A549 treated with Mapracorat at 1 μM for 4 hours (cell line): Measurements from ENCODE around the gene UBXN11. TPM values are rescaled to one million over a fixed set of nuclear protein-coding genes. Genes with fewer than 3 reads are reported as not detected.

Experiments used
- total RNA-seq: library from RNA; stranded (reverse); fragments of 200-300 nt; extraction: Qiagen RNA extraction; gene quantifications from 5 replicates; pipeline ENCODE4 v1.2.3, GENCODE V29; 2022

Gene UBXN11, protein sequence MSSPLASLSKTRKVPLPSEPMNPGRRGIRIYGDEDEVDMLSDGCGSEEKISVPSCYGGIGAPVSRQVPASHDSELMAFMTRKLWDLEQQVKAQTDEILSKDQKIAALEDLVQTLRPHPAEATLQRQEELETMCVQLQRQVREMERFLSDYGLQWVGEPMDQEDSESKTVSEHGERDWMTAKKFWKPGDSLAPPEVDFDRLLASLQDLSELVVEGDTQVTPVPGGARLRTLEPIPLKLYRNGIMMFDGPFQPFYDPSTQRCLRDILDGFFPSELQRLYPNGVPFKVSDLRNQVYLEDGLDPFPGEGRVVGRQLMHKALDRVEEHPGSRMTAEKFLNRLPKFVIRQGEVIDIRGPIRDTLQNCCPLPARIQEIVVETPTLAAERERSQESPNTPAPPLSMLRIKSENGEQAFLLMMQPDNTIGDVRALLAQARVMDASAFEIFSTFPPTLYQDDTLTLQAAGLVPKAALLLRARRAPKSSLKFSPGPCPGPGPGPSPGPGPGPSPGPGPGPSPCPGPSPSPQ
- 11.8 to 18.4 TPM (median 15.9 TPM) in 5 replicates for total RNA-seq

DNA sequence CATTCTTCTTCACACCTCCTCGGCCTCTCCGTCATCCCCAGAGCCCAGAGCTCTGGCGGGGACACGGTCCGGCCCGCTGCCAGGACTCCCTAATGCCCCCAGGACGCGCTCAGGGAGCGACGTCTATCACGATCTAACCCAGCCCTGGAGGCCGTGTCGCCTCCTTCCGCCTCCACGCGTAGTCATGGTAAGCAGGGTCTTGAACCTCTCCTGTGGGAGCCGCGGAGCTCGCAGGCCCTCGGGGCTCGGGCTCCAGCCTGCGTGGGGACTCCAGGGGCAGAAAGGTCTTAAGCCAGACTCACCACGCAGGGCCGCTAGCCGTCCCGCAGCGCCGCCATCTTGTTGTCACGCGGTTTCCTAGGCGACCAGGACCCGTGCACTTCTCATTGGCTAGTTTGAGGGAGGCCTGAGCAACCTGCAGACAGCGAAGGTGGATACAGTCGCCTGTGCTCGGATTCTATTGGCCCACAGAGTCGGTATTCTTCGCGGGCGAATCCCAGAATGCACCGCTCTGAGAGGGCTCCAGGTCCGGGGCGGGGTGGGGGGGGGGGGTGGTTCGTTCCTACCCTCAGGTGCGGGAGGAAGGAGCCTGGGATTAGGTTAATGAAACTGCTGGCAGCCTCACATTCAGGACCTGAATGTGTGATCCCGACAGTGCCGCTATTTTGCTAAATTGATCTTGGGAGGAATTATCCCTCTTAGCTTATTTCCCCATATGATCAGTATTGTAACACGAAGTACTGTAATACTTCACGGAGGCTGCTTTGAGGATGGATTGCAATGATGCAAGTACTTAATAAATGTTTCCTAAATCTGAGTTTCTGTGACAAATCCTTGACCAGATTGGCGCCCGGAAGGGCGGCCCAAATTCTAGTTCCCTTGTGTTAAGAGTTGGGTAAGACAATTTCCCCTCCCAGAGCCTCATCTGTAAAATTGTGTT, at the start of gene UBXN11:
TSS of gene UBXN11 (minus strand) at position 347 of the 940 bp plus-strand sequence. CDS start 3,753 bp downstream, outside the sequence.

DNA sequence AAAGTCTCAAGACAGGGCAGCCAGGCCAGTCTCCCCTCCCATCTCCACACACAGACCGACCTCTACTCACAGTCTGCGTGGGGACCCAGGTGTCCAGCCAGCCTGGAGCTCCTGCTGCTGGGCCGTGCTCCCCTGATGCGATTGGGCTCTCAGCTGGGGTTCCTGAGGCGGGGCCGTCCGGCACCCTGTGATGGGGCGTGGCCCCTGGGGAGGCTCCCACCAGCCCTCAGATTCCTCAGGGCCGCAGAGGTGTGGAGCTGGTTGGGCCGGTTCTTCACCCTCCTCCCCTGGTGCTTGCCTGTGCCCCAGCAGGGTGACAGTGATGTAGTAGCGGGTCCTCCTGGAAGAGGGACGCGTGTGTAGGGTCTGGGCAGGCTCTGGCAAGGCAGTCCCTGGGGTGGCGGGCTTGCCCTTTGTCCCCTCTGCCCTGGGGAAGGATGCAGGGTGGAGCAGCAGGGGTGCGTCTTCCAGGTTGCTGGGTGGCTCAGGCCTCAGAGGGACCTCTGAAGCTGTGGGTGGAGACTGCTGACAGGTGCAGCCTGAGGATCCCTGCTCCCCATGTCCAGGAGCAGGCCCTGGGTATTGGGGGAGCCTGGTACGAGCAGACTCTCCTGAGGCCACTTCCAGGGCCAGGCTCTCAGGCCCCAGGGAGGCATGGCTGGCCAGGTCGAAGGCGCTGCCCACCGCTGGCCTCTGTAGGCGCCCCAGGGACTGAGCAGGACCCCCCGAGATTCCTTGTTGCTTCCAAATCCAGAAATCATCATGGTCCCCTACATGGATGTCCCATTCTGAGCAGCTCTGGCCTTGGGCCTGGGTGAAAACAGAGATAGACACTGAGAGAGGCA, 47.8 kb upstream of the UBXN11 start, which contains the start of gene CRYBG2:
TSS of gene CRYBG2 (minus strand) at position 155 of the 845 bp plus-strand sequence. CDS start 7,473 bp downstream, outside the sequence.

DNA sequence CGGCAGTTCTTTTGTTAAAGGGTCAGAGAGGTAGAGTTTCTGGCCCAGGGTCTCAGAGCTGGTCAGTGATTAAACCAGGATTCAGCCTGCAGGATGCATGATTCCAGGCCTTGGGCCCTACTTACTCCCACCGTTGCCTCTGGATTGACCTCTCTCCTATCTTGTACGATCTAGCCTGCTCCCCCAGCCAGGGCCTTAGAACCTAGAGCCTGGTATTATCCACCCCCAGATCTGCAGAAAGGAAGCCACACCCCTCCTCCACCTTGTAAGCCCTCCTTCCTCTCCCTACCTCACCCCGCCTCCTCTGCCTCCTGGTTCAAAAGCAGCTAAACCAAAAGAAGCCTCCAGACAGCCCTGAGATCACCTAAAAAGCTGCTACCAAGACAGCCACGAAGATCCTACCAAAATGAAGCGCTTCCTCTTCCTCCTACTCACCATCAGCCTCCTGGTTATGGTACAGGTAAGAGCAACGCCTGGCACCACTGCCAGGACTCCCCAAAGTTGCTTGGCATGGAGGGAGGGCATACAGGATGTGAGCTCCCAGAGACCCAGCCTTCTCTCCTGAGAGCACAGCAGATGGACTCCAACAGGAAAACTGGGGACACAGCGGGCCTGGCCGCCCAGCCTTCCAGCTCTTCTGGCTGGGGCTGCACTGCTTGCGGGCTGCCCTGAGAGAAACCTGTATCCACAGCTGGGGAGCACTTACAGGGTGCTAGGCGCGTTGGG, 11.3 kb upstream of the UBXN11 start, which contains the start of gene CD52:
TSS of gene CD52 (plus strand) at position 347 of the 726 bp plus-strand sequence. CDS start at position 407, 60 bp downstream.

DNA sequence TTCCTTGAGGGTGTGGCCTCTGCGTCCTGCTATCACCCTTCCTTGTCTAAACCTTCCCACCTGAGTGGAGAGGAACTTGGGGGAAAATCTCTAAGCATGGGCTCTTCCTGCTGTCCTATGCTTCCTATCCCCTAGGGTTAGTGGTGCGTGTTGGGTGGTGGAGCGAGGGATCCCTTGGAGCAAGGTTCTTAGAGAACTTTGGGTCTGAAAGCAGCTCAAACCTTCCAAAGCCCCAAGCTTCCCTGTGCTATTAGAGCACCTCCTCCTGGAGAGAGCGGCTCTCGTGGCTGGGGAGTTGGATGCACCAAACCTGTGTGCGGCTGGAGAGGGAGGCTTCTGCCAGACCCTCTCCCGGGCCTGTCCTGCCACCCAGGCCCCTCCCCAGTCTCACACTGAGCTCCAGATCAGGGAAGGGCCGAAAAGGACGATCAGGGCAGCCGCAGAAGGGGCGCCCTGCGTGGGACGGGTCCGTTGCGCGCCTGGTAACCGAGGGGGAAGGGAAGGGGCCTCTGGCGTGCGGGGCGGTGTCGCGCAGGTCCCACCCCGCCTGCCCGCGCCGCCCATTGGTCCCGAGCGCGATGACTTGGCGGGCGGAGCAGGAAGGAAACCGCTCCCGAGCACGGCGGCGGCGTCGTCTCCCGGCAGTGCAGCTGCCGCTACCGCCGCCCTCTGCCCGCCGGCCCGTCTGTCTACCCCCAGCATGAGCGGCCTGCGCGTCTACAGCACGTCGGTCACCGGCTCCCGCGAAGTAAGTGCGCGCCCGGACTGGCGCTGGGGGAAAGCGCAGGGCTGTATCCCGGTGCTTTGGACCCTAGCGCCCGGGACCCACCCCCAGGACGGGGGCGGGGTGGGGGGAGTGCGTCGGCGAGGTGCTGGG, 26.7 kb downstream of the UBXN11 start, which contains the start of gene SH3BGRL3:
TSS of gene SH3BGRL3 (plus strand) at position 631 of the 877 bp plus-strand sequence. CDS start at position 701, 70 bp downstream.

DNA sequence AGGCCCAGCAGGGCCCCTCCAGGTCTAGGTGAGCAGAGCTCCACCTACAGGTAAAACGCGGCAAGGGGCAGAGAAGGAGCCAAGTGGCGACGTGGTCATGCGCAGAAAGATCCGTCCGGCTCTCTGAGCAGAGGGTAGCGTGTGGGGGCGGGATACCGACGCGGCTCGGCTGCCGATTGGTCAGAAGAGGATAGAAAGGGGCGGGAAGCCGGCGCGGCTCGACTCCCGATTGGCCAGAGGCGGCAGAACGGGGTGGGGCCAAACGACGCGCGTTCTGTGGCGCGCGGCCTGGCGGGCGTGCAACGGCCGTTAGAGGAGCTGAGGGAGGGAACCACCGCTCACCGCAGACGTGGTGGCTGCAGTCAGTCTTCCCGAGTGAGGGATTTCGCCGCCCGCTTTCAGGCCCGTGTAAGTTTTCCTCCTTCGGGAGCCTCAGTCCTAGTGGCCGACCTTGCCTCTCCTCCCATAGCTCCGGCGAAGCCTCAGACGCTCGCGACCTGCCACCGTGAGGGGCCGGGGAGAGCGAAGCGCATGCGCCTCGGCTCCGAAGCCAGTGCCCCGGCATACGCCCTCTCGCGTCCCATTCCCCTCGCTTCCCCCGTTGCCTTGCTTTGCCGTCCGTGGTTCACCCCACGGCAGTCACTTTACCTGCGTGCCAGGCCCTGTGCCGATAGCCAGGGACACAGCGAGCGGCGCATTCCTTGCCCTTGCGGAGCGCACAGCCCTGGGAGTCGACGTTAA, 72.4 kb downstream of the UBXN11 start, which contains the start of gene CEP85:
TSS of gene CEP85 (plus strand) at position 298 of the 741 bp plus-strand sequence. CDS start 5,584 bp downstream, outside the sequence.

Other genes with a start within 250 kb of the UBXN11 start
- gene TRIM63, start 239.0 kb downstream of the UBXN11 start, total RNA-seq, result 1.3 to 1.8 TPM (median 1.5 TPM) in 5 replicates
- gene PDIK1L, start 194.8 kb downstream of the UBXN11 start, total RNA-seq, result 1.8 to 2.3 TPM (median 1.9 TPM) in 5 replicates
- gene FAM110D, start 147.6 kb downstream of the UBXN11 start, total RNA-seq, result 0.05 to 0.08 TPM in 2 of 5 replicates, not detected in the others
- gene C1orf232, start 137.7 kb downstream of the UBXN11 start, total RNA-seq, result not detected in 5 replicates
- 49.4 to 69.6 TPM (median 64.8 TPM) in 5 replicates for gene ZNF593, start 136.7 kb downstream of the UBXN11 start, total RNA-seq
- gene ZNF593OS, start 134.8 kb downstream of the UBXN11 start, total RNA-seq, result 0.65 TPM in 1 of 5 replicates, not detected in the others
- 0.15 to 0.58 TPM (median 0.32 TPM) in 4 of 5 replicates, not detected in the other for gene CNKSR1, start 129.1 kb downstream of the UBXN11 start, total RNA-seq
- not detected in 5 replicates for gene CATSPER4, start 116.0 kb downstream of the UBXN11 start, total RNA-seq
- 11.2 to 14.2 TPM (median 12.9 TPM) in 5 replicates for gene CEP85, start 72.4 kb downstream of the UBXN11 start, total RNA-seq
- 126 to 157 TPM (median 140 TPM) in 5 replicates for gene SH3BGRL3, start 26.6 kb downstream of the UBXN11 start, total RNA-seq
- 0.64 TPM in 1 of 5 replicates, not detected in the others for gene CD52, start 11.3 kb upstream of the UBXN11 start, total RNA-seq
- 0.99 to 1.9 TPM (median 1.3 TPM) in 5 replicates for gene CRYBG2, start 47.5 kb upstream of the UBXN11 start, total RNA-seq
- not detected in 5 replicates for gene ZNF683, start 66.1 kb upstream of the UBXN11 start, total RNA-seq
- not detected in 5 replicates for gene LIN28A, start 104.2 kb upstream of the UBXN11 start, total RNA-seq
- 22.4 to 27.7 TPM (median 24.4 TPM) in 5 replicates for gene DHDDS, start 125.7 kb upstream of the UBXN11 start, total RNA-seq
- 334 to 423 TPM (median 346 TPM) in 5 replicates for gene HMGN2, start 165.8 kb upstream of the UBXN11 start, total RNA-seq
- 14.6 to 17.6 TPM (median 16.7 TPM) in 5 replicates for gene RPS6KA1, start 223.1 kb upstream of the UBXN11 start, total RNA-seq